T-cell (primary cell): ENCODE results near the gene MUC2. TPM values are rescaled to one million over a fixed set of nuclear protein-coding genes. Genes with fewer than 3 reads are reported as not detected.

Experiments
- ATAC-seq, 4 experiments: fragments of 200-7000 bp in 3 of 4; fragments of 150-1000 bp in 1 of 4; cut with Tn5 transposase; replicated peaks in 1 of 4; 1 replicate in 3 of 4; 2 replicates in 1 of 4; pipeline ENCODE4 v1.10.0; 2021; ENCODE audit warnings: moderate library complexity in 3 of 4, mild to moderate bottlenecking in 2 of 4, moderate number of reproducible peaks in 1 of 4
- CTCF ChIA-PET, 2 donors: fragments of 300-600 bp; sonication (Branson Sonifier 250); formaldehyde crosslinking; loops; one replicate each; lab custom pipeline; 2022; ENCODE audit warnings: antibody characterized with exemption in 2 of 2; lab: Charles Lee
- POLR2A ChIA-PET, 2 donors: fragments of 300-600 bp; sonication (Branson Sonifier 250); formaldehyde crosslinking; loops; one replicate each; lab custom pipeline; 2022; ENCODE audit warnings: antibody characterized with exemption in 2 of 2; lab: Charles Lee
- DNase-seq, 35 experiments: peaks; one replicate each; pipeline versions ENCODE4 v3.0.0 to v3.0.0-alpha.2; 2013 to 2023
- H3K27ac ChIP-seq: one replicate; pipeline ENCODE4 v1.5.1; 2013; ENCODE audit warnings: low read length
- H3K27me3 ChIP-seq, 2 experiments: replicated peaks in 1 of 2; 1 replicate in 1 of 2; 2 replicates in 1 of 2; pipeline versions ENCODE4 v1.6.1 to v1.7.0; 2013; ENCODE audit warnings: low read length in 1 of 2, mixed read lengths in 1 of 2; ENCODE audit not compliant: control insufficient read depth in 2 of 2, insufficient read depth in 2 of 2; ENCODE audit errors: extremely low read depth in 1 of 2
- H3K36me3 ChIP-seq, 2 donors: 1 replicate in 1 of 2; 2 replicates in 1 of 2; pipeline versions ENCODE4 v1.6.1 to v1.7.0; 2013; ENCODE audit warnings: low read length in 1 of 2; ENCODE audit not compliant: control insufficient read depth in 2 of 2, insufficient read depth in 1 of 2; ENCODE audit errors: extremely low read depth in 1 of 2
- H3K4me1 ChIP-seq, 2 experiments: 1 replicate in 1 of 2; 2 replicates in 1 of 2; pipeline versions ENCODE4 v1.6.1 to v1.7.0; 2013; ENCODE audit warnings: low read length in 2 of 2, mixed read lengths in 1 of 2; ENCODE audit not compliant: insufficient read depth in 2 of 2, control insufficient read depth in 1 of 2; ENCODE audit errors: extremely low read depth in 1 of 2
- H3K4me3 ChIP-seq, 2 donors: 1 replicate in 1 of 2; 2 replicates in 1 of 2; pipeline versions ENCODE4 v1.5.1 to v1.7.0; 2013; ENCODE audit warnings: mild to moderate bottlenecking in 2 of 2, low read length in 1 of 2, moderate library complexity in 1 of 2; ENCODE audit not compliant: control insufficient read depth in 1 of 2; ENCODE audit errors: extremely low read depth in 1 of 2
- H3K9me3 ChIP-seq: 2 replicates; pipeline ENCODE4 v1.7.0; 2013
- H3K27ac Mint-ChIP-seq, 2 donors: one replicate each; pipeline ENCODE4 v1.8.0; 2020 to 2021; ENCODE audit warnings: mild to moderate bottlenecking in 2 of 2, mixed read lengths in 2 of 2
- H3K27me3 Mint-ChIP-seq, 2 donors: one replicate each; pipeline ENCODE4 v1.8.0; 2021 to 2022; ENCODE audit warnings: mixed read lengths in 2 of 2
- H3K36me3 Mint-ChIP-seq: one replicate; pipeline ENCODE4 v1.8.0; 2021; ENCODE audit warnings: mixed read lengths
- H3K4me1 Mint-ChIP-seq, 3 donors: one replicate each; pipeline ENCODE4 v1.8.0; 2020 to 2022; ENCODE audit warnings: mixed read lengths in 3 of 3, mild to moderate bottlenecking in 1 of 3
- H3K4me3 Mint-ChIP-seq, 3 donors: one replicate each; pipeline ENCODE4 v1.8.0; 2020 to 2022; ENCODE audit warnings: mild to moderate bottlenecking in 3 of 3, mixed read lengths in 3 of 3, moderate library complexity in 3 of 3
- H3K9me3 Mint-ChIP-seq, 3 donors: one replicate each; pipeline ENCODE4 v1.8.0; 2020 to 2022; ENCODE audit warnings: mixed read lengths in 3 of 3
- WGBS: methylation state at CpG from one replicate; pipeline ENCODE4 v1.1.5; 2013; ENCODE audit warnings: missing lambda C conversion rate; ENCODE audit not compliant: insufficient coverage; 5-methylcytosine and 5-hydroxymethylcytosine counted together
- total RNA-seq, 35 experiments: library from RNA in 6 of 35; stranded (reverse) in 6 of 35; fragments of 120-200 nt in 1 of 35; gene quantifications; one replicate each; pipeline versions ENCODE4 v1.2.1 to v1.2.4 and lab custom pipeline; 2013 to 2026

The MUC2 gene
- total RNA-seq, 5 donors from 2014 or later (not counting 1 experiment from before 2014, with no cell fraction given) = 0.12 to 1.4 (median 0.53) TPM; not detected in 2

GRCh38 chr11:1085440-1086170, 10.9 kb downstream of the MUC2 start:
- Histone ChIP-seq H3K36me3 (no peaks in the 10 kb centered on the region), H3K4me3 (no peak overlapping the region), H3K9me3 (no peaks in the 10 kb centered on the region), H3K27me3 (peaks cover 0 to 7% of the 10 kb centered on the region in 2 experiments), H3K27ac (no peak overlapping the region), H3K4me1 (no peaks in the 10 kb centered on the region)
- DNase-seq (no peak), ATAC-seq (no peak)
- WGBS = 88% methylated on average over 21 of the region's 26 CpGs
- Mint-ChIP-seq H3K4me3 (no peak overlapping the region), H3K4me1 (no peaks in the 10 kb centered on the region), H3K36me3 (no peaks in the 10 kb centered on the region), H3K27me3 (no peaks in the 10 kb centered on the region), H3K27ac (no peak overlapping the region), H3K9me3 (no peaks in the 10 kb centered on the region)
- POLR2A ChIA-PET = no interaction called here
- CTCF ChIA-PET = no interaction called here

- Mint-ChIP-seq H3K27me3 (no peaks in the 10 kb centered on the region), H3K36me3 (no peaks in the 10 kb centered on the region), H3K27ac (no peak overlapping the region), H3K9me3 (peaks cover 0 to 5% (median 0%) of the 10 kb centered on the region in 3 donors), H3K4me1 (no peaks in the 10 kb centered on the region), H3K4me3 (no peak overlapping the region)
- WGBS = 81% methylated on average over 28 of the region's 31 CpGs
- Histone ChIP-seq H3K9me3 (no peaks in the 10 kb centered on the region), H3K27ac (no peak overlapping the region), H3K4me3 (no peak overlapping the region), H3K36me3 (no peaks in the 10 kb centered on the region), H3K4me1 (no peaks in the 10 kb centered on the region), H3K27me3 (peaks cover 0 to 7% of the 10 kb centered on the region in 2 experiments)
- ChIA-PET CTCF (no interaction called here), POLR2A (no interaction called here)
- ATAC-seq = no peak
- peak in 1 of 35 experiments; percentile 2 for DNase-seq
Measured at GRCh38 chr11:1086171-1087102, 11.8 kb downstream of the MUC2 start.

GRCh38 chr11:1087279-1087960, 12.7 kb downstream of the MUC2 start:
- Mint-ChIP-seq H3K27me3 (no peaks in the 10 kb centered on the region), H3K9me3 (peaks cover 0 to 7% (median 0%) of the 10 kb centered on the region in 3 donors), H3K4me1 (no peaks in the 10 kb centered on the region), H3K4me3 (no peak overlapping the region), H3K36me3 (no peaks in the 10 kb centered on the region), H3K27ac (no peak overlapping the region)
- peaks cover 0 to 7% of the 10 kb centered on the region in 2 experiments for H3K27me3 ChIP-seq
- peak in 1 of 35 experiments; percentile 2 for DNase-seq
- no peaks in the 10 kb centered on the region for H3K9me3 ChIP-seq
- ChIA-PET CTCF (no interaction called here), POLR2A (no interaction called here)
- no peaks in the 10 kb centered on the region for H3K4me1 ChIP-seq
- H3K4me3 ChIP-seq = no peak overlapping the region
- no peak for ATAC-seq
- WGBS = 92% methylated on average over 15 of the region's 17 CpGs
- H3K36me3 ChIP-seq = no peaks in the 10 kb centered on the region
- no peak overlapping the region for H3K27ac ChIP-seq

GRCh38 chr11:1087961-1088926, 13.6 kb downstream of the MUC2 start:
- Mint-ChIP-seq H3K9me3 (peaks cover 0 to 7% (median 0%) of the 10 kb centered on the region in 3 donors), H3K4me1 (no peaks in the 10 kb centered on the region), H3K36me3 (no peaks in the 10 kb centered on the region), H3K27me3 (no peaks in the 10 kb centered on the region), H3K4me3 (no peak overlapping the region), H3K27ac (no peak overlapping the region)
- 86% methylated on average over 28 of the region's 40 CpGs for WGBS
- Histone ChIP-seq H3K9me3 (no peaks in the 10 kb centered on the region), H3K27me3 (peaks cover 0 to 2% of the 10 kb centered on the region in 2 experiments), H3K27ac (no peak overlapping the region), H3K36me3 (no peaks in the 10 kb centered on the region), H3K4me1 (no peaks in the 10 kb centered on the region), H3K4me3 (no peak overlapping the region)
- ChIA-PET POLR2A (no interaction called here), CTCF (no interaction called here)
- peak in 1 of 35 experiments; percentile 3 for DNase-seq
- ATAC-seq = no peak

- Histone ChIP-seq H3K4me3 (no peak overlapping the region), H3K27me3 (no peaks in the 10 kb centered on the region), H3K4me1 (no peaks in the 10 kb centered on the region), H3K9me3 (no peaks in the 10 kb centered on the region), H3K27ac (no peak overlapping the region), H3K36me3 (no peaks in the 10 kb centered on the region)
- ChIA-PET POLR2A (no interaction called here), CTCF (no interaction called here)
- Mint-ChIP-seq H3K4me1 (no peaks in the 10 kb centered on the region), H3K36me3 (no peaks in the 10 kb centered on the region), H3K27me3 (no peaks in the 10 kb centered on the region), H3K4me3 (no peak overlapping the region), H3K27ac (no peak overlapping the region), H3K9me3 (peaks cover 0 to 7% (median 0%) of the 10 kb centered on the region in 3 donors)
- 94% methylated on average over 30 of the region's 33 CpGs for WGBS
- DNase-seq = no peak
- ATAC-seq = no peak
Measured at GRCh38 chr11:1088927-1089737, 14.5 kb downstream of the MUC2 start.
